DMS114 treated with DMSO at 0.1 percent for 48 hours (cell line): ENCODE results near the gene RCAN2.

ENCODE experiments used
- DNase-seq: peaks from one replicate; lab custom pipeline; 2025; ENCODE audit not compliant: unreplicated experiment; lab: John Stamatoyannopoulos, UW

Gene RCAN2

DNA sequence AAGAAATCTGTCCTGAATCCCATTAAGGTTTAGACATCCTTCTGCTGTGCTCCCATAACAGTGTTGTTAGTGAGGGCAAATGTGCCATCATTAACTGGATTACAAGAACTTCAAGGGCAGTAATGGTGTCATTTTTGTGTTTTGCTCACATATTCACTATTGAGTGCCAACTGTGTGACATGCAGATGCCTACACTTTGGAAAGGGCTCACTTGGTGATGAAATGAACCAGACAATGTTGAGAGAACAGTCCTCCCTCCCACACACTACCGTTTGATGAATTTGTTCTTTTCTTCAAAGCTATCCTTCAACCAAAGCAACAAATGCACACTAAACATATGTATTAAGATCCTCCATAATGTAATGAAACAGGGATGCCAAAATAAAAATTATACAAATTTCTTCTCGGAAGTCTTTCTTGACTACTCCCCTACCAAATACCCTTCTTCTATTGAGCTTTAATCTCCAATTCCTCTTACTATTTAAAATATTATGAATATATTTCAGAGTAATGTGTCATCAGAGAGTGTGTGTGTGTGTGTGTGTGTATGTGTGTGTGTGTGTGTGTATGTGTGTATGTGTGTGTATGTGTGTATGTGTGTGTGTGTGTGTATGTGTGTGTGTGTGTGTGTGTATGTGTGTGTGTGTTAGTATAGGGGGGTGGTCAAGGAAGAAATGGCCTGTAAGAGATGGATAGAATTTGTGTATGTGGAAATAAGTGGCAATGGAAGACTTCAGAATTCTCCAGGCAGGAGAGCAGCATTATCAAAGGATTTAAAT is 228.1 kb downstream of the RCAN2 start:
- DNase-seq = no peak

DNA sequence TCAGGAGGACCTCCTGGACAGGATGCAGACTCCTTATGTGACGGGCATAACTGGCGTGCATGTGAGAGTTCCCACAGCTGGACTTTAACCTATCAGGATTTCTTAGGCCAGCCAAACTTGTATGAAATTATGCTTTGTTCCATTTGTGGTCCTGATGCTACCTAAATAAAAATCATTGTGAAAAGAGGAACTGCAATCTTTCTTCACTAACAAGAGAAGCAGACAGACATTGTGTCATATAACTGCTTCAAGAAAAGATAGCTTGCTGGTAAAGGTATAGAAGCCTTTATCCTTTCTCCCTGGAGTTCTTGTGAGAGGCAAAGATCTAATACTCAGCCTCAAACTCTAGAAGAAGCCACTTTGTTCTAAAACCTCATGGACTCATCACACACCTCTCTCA is 233.0 kb downstream of the RCAN2 start:
- no peak for DNase-seq

DNA sequence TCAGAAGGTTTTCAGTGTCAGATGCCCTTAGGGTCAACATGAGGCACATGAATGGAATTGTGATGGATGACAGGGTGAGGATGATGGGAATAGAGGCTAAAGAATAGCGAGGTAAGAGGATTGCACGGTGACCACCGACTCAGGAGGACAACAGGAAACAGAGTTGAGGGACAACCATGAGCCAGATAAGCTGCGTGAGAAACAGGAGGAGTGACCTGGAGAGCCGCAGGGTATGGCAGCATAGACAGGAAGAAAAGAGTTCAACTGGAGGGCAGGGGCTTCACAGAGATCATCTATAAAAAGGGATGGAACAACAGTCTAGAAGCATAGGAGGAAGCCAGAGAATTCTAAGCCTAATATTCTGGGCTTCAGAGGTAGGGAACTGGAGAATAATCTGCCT is 235.7 kb downstream of the RCAN2 start:
- no peak for DNase-seq

DNA sequence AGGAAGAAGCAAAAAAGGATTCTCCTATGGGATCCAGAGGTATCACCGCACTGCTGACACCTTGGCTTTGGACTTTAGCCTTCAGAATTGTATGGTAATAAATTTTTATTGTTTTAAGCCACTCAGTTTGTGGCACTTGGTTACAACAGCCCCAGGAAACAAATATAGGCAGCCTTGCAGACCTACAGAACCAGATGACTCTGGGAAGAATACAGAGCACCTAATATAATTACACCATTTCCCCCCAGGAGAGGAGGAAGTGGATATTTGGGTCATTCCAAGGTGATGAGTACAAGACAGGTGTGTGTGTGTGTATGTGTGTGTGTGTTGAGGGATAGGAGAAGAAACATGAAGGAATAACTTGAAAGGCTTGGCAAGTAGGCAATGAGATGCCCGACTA is 236.3 kb downstream of the RCAN2 start:
- no peak for DNase-seq

DNA sequence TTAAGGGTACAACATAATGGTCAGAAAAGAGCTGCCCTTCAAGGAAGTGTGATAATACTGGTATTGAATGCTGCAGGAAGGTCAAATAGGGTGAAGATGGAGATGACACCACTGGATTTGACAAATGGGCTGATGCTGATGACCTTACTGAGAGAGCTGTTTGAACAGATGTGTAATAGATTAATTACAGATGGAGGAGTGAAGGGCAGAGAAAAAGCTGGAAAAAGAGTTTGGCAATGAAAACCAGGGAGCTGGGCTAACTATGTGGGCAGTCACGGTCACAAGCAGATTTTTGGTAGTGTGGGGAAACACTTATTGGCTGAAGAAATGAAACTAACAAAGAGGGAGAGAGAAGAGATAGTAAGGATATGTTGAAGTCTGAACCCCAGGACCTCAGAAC is 236.9 kb downstream of the RCAN2 start:
- DNase-seq = no peak

DNA sequence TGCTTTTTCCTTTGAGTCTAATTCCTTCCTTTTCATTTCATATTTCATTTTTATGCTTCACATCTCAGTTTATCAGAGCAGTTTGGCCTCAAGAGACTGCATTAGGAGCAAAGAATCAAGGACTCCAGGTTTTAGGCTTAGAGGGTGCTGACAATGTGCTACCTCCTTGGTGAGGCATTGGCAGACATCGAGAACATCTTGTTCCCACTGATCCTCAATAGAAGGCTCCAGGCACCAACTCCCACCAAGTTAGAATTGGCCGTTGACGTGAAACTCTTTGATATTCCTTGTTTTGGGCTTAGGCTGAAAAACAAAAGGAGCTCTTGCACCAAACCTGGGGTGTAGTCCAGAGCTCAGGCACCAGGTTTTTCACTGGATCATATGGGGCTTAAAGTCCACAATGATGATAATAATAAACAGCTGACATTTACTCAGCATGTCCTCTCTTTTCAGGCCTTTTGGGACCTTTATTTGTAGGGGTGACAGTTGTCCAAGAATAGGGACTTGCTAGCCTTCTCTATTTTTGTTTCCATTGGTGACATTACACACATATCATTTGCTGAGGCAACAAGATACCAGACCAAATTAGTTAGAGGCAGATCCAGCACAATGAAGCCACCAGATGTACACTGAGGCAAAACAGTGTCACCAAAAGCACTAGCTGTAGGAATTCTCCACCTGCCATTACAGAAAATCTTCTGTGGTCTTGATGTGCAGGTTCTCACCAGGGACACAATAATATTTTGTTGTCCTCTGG is 239.5 kb downstream of the RCAN2 start:
- no peak for DNase-seq

DNA sequence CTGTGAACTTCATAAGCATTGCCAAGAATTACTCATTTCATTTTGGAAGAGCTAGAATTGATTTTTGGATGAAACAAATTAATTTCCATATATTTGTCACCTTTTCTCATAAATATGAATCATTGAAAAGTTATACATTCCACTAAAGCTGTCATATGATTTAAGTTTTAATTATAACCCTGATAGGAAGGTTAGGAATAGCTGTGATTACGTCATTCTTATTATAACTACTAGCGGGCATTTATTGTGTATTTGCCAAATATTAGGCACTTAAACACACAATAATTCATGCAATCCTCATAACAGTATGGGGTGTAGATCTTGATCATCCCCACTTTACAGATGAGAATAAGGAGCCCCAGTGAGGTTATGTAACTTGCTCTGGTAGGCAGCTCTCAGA is 243.1 kb downstream of the RCAN2 start:
- DNase-seq = no peak

DNA sequence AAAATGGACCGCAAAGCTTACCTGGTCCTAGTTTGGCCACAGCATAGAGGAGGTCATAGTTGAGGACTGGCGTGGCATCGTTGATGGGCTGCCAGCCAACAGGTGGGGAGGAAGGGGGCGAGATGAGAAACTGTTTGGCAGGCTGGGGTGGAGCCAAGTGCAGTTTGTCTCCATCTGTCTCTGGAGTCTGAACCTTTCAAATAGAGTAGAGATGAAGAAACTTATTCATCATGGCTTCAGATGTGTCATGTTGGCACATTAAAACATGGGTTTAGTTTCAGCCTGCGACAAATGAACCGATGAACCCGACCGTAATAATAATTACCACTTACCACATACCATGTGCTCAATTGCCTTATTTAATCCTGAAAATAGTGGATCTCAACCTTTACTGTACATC is 244.5 kb downstream of the RCAN2 start:
- DNase-seq = no peak

DNA sequence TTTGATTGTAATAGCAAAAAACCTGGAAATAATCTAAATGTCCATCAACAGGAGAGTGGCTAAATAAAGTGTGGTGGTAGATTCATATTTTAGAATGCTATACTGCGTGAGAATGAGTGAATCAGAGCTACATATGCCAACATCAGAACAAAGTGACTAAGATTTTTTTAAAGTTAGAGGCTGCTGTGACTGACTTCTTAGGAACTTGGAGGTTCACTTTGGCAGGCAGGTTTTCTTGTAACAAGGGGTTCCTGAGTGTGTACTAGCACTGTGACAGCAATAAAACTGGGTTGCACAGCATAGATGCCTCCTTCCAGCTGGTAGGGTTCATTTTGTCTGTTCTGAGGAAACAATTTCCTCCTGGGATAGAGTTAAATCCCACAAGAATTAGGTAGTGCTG is 245.2 kb downstream of the RCAN2 start:
- no peak for DNase-seq

DNA sequence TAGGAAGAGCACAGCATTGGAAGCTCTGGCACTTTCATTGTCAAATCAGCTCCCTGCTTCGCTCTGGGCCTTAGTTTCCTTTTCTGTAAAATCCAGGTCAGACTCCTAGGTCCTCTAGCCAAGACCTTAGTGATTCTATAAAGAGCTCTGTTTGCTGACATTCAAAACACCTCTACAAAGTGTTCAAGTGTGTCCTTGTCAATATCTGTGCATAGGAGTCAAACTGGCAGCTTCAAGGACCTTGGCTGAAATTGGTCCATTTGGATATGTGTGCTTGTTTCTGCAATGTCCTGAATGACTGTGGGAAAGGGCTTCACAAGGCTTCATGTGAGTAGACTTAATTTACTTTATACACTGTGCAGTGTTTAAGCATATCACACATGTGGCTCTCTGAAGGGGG is 246.6 kb downstream of the RCAN2 start:
- no peak for DNase-seq

DNA sequence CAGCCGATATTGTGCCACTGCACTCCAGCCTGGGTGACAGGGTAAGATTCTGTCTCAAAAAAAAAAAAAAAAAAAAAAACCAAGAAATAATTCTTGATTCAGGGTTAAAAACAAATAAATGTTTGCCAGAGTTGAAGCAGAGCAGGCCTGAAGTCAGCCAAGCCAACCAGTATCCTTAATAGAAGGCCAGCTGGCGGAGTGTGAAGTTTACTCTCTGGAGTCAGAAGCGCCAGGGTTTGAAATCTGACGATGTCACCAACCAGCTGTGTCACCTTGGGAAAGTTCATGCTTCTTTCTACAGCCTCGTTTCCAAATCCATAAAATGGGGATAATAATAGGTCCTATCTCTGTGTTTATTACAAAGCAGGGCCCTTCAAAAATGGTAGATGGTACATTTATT is 247.5 kb downstream of the RCAN2 start:
- DNase-seq = no peak

DNA sequence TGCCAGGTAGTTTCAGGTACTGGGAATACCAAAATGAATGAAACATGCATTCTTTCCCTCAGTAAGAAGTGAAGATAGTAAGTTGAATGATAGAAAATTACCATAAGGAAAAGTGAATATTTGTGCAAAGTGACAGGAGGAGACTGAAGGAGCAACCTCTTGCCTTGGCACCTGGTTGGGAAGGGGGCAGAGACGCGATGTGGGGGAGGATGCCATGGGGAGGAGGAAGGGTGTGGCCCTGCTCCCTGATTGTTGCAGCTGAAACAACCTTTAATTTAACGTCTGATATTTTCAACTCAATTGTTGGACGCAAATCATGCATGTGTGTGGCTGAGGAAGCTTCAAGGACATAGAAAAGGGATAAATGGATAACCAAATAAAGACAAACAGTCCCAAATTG is 248.3 kb downstream of the RCAN2 start:
- no peak for DNase-seq

DNA sequence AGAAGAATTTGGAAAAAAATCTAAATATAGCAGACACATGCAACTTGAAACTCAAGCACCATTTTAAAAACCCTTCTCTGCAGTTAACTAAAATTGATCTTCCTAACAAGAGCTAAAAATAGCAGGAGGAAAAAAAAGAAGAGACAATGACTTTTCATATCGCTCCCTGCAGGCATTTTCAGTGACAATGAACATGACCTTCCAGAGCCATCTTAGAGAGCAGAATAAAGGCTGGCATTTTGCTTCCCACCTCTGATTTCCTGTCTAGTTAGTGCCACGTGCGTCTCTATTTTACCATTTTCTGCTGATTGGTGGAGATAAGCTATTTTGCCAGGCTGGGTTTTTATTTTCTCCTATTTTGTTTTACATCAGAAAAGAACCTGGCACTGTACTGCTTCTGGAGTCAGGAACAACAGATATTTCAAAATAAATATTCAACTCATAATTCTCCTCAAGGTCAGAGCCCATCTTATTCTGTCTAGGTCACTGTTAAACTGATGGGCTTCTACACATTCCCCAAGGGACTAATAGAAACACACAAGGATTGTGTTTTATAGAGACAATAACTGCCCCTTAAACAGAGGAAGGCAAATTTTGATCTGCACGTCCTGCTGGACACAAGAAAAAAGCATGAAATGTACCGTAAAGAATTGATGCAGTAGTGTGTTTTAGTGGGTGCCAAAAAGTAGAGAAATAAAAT is 250.2 kb downstream of the RCAN2 start:
- DNase-seq = no peak

DNA sequence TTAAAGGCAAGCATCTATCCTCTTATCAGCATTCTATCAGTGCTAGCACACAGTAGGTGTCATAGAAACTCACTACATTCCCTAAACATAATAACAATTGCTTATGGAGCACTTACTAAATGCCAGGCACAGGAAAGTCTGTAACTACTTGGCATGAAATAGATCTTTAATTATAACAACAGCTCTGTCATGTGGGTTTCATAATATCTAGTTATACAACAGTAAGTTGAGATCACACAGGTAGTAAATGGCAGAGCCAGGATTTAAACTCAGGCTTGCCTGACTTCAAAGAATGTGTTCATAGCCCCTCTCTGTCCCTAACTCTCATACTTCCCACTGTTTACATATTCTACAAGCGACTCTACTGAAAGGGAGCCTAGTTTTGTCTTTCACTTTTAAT is 254.5 kb downstream of the RCAN2 start:
- DNase-seq = no peak

DNA sequence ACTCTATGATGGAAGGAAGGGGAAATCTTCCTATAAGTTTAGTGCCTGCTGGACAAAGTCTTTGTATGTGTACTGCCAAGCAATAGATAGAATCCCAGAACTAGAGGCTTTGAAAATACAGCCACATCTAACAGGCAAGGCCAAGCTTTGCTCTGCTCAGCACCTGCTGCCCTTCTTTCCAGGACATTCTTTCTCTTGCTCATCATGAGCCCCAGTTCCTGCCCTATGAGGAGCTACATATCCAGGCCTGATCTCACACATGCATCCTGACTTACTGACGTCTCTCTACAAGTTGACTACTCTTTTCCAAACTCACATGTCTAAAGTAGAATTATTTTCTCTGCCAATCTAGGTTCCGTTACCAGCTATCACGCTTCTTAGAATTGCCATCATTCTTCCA is 256.0 kb downstream of the RCAN2 start:
- DNase-seq = no peak

DNA sequence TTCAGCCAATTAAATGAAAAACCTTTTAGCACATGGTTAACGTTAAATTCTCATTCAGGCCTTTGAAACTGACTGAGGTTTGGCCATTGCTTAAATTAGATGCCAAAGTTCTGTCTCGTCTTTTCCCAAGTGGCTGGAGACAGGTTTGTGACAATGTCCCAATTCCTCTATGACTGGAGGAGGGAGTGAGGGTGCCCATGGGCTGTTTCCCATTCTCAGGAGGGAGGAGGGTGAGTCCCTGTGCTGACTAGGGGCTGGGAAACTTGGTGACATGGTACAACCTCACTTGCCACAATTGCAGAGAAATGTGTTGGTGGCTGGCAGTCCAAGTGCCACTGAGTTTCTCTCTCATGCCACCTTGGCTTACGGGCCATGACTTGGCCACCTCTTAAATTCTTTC is 256.5 kb downstream of the RCAN2 start:
- no peak for DNase-seq

DNA sequence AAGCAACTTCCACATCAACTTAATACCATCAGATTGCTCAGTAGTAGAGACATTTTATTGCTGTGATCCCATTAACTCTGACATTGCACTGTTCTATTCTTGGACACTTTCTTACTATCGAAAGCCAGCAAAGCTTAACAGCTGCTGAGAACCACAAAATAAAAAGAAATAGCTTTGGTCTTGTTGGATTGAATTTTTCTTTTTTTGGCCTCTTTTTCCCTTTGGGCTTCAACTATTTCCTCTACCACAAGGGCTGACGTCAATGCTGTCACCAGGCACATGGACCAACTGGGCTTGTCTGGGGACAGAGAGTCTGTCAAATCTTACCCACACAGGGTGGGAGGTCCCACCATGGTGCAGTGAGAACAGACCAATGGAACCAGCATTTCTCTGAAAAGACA is 257.1 kb downstream of the RCAN2 start:
- DNase-seq = no peak

DNA sequence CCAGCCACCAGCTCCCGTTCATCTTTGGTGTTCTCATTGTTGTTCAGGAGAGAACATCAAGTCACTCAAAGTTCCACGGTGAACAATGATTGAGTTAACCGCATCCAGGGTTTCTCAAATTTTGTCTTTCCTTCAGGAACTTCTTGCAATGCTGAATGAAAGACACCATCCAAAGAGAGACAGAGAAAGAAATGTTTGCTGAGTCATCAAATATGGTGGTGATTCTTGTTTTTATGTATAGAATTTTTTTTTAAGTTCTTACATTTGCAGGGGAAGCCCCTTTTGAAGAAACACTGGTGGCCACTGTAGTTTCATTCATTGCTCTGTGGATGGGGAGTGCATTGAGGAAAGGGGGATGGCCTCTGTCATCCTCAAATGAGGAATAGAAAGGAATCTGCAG is 258.1 kb downstream of the RCAN2 start:
- no peak for DNase-seq

DNA sequence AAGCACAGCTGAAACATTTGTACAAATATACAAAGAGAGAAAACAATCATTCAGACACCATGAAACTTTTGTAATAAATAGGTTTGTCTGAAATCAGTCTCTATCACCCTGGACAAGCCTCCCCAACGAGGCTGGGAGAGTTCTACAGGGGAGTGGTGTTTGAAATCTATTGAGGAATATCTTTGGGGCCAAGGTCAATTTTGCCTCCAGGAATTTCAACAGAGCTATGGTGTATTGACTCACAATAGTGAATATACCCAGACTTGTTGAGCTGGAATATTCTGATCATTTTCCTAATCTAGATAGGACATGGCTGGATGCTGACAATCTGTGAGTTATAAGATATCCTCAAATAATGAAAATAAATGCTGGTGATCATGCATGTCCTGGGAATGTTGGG is 269.0 kb downstream of the RCAN2 start:
- no peak for DNase-seq

DNA sequence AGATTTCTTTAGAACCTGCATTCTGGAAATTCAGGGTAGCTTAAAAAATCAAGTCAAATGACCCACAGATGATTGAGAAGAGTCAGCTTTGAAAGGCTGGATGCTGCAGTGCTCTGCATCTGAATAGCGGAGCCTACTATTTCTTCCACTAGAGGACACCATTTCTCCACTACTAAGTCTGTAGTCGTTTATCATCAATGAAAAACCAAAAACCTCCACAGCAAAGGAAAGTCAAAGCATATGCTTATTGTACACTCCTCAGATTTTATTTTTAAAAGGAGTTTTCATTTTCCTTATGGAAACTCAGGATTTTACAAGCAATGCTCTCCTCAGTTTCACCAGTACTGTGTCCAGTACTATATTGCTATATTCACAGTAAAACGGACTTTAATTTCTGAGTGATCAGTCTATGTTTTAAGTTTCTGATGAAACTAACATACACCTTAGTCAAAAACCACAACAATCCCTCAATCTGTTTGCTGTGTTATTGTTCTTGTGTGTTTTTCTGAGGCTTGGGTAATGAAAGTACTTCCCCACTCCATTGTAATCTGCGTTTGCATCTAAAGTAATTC is 269.9 kb downstream of the RCAN2 start:
- DNase-seq = peak; percentile 75

DNA sequence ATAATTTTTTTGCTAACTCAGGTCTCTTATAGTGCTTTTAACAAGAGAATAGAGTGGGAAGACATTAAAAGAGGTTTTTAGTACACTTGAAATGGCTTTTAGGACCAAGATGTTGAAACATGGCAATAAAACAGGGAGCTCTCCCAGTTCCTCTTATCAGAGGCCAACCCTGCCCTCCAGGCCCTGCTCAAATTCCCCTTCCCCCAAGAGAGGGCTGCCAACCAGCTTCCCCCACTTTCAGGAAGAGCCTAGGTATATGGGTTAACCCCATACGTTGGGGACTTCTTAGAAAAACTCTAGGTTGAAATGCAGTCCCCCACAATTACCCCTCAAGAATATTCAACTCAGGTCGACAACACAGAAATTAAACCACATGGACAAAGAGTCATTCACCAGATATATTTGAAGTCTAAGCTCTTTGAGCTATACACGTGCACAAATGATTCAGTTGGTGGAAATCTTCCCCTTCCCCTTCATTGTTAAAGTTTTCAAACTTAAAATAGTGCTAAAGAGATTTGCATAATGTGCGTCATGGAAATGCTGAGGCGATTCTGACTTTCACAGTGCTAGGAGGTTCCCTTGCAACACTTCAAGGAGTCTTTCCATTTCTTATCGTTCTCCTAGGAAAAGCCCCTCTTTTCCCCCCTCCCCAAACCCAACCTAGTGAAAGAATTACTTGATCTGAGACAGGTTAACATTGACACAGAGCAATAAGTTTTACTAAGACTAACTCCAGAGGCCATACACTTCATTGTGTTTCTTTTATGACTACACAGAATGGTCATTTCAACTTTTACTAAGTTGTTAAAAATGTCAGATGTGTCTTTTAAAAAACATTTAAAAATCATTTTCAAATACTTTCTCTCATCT is 270.7 kb downstream of the RCAN2 start:
- no peak for DNase-seq
